DMS 273 (cell line): Measurements from ENCODE around the gene ACO2.
"Not testable (repeated sequence)": the region's sequence is repeated elsewhere in the genome, so short reads cannot be mapped to it uniquely, and the experiment has no call there.

Experiments used
- DNase-seq: peaks from one replicate; lab custom pipeline; 2025; ENCODE audit not compliant: unreplicated experiment; lab: John Stamatoyannopoulos, UW

ACO2 gene

GRCh38 chr22:41468381-41469217, at the start of gene ACO2, which contains the start of gene PHF5A:
Gene ACO2 (plus strand): TSS chr22:41469117. CDS start chr22:41469147, 30 bp downstream.
Gene PHF5A (minus strand): TSS chr22:41468692. CDS start chr22:41468653, 39 bp downstream.
- DNase-seq: peak; percentile 97

DNA sequence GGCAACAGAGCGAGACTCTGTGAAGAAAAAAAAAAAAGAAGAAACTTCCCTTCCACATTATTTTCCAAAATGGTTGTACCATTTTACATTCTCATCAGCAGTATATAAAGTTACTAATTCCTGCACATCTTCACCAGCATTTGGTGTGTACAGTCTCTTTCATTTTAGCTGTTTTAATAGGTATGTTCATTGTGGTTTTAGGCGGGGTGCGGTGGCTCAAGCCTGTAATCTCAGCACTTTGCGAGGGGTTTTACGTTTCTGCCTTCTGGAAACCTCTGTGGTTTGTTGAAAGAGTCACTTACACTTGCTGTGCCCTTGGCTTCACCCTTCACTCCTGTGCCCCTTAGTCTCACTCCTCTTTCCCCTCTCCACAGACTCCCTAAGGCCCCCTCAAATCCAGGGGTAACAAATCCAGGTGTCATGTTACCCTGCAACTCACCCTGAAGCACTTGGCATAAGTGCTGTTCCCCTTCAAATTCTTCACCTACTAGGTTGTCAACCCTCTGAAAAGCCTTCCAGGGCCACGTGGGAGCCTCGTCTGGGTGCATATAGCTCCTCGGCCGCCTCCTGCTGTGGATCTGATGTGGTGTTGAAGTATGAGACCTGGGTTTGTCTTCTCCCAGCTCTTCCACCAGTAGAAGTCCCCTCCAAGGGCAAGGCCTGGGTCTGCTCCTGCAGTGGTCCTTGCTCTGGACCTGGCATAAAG, 43.1 kb upstream of the ACO2 start:
- DNase-seq: no peak

GRCh38 chr22:41429232-41429950, 39.5 kb upstream of the ACO2 start:
- no peak for DNase-seq

GRCh38 chr22:41429951-41430332, 39.0 kb upstream of the ACO2 start:
- no peak for DNase-seq

GRCh38 chr22:41431656-41432055, 37.3 kb upstream of the ACO2 start:
- no peak for DNase-seq

DNA sequence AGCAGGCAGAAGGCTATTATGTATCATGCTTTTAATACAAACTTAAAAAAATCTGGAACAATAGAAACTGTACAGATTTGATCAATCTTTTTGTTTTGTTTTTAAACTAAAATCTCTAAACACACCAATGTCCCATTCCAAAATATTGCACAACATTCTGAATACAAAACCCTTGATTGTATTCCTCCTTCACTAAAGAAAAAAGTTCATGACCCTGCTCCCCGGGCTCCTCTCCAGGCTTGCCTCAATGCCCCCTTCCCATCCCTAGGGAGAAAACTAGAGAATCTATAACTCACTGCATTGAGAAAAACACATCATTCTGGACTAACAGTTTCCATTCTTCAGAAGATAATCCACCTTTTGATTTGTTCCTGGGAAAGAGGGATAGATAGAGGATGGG, 35.4 kb upstream of the ACO2 start:
- DNase-seq: not testable (repeated sequence)

DNA sequence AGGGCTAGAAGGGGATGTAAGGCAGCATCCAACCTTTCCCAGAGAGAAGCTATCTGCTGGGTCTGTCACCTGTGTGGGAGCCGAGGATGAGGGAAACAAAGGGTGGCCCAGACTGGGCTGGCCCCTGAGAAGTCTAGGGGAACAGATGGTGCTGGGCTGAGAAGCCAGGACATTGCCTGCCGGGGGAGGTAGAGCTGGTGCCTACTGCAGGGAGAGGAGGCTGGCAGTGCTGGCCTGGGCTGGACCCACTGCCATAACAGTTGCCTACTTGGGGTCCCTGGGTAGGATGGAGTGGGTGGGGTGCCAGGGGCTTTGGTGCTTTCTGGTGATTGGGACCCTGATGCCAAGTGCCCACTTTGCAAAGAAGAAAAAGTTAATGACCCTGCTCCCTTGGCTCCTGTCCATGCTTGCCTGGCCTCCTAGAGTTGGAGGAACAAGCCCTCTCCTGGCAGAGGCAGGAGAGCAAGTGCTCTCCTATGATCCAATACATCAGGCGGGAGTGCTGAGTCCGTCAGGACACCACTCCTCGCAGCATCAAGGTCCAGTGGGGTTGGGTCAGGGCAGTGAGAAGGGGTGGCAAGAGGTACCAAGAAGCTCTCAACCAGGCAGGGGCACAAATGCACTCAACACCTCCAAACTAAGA, 34.4 kb upstream of the ACO2 start:
- DNase-seq: not testable (repeated sequence)

- DNase-seq: no peak
These were observed 33.4 kb upstream of the ACO2 start for GRCh38 chr22:41435560-41435959.

GRCh38 chr22:41436322-41437113, 32.4 kb upstream of the ACO2 start:
- no peak for DNase-seq

- DNase-seq: no peak
These were observed 31.7 kb upstream of the ACO2 start for GRCh38 chr22:41437198-41437597.

GRCh38 chr22:41440511-41440910, 28.4 kb upstream of the ACO2 start:
- DNase-seq: not testable (repeated sequence)

DNA sequence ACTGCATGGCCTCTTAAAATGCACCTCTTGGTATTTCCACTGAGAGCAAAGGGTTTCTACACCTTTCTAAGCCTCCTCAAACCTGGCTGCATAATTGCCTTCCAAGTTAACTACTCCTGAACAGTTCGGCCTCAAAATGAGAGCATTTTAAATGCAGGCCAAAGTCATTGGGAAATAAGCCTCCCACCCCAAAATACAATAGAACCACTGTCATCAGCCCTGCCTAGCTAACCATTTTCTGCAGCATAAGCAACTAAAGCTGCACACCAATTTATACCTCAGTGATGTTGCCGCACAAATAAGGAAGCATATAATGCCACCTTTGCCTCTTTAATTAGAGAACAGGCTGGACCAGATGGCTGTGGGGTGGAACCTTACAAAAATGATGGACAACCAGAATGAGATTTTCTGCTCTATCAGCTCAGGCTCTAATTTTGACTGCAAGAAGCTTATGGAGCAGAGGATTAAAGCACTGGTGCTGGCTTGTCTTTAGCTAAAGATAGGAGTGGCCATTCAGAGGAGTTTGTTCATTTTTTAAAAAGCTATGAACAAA, 26.6 kb upstream of the ACO2 start:
- DNase-seq: peak; percentile 37

DNA sequence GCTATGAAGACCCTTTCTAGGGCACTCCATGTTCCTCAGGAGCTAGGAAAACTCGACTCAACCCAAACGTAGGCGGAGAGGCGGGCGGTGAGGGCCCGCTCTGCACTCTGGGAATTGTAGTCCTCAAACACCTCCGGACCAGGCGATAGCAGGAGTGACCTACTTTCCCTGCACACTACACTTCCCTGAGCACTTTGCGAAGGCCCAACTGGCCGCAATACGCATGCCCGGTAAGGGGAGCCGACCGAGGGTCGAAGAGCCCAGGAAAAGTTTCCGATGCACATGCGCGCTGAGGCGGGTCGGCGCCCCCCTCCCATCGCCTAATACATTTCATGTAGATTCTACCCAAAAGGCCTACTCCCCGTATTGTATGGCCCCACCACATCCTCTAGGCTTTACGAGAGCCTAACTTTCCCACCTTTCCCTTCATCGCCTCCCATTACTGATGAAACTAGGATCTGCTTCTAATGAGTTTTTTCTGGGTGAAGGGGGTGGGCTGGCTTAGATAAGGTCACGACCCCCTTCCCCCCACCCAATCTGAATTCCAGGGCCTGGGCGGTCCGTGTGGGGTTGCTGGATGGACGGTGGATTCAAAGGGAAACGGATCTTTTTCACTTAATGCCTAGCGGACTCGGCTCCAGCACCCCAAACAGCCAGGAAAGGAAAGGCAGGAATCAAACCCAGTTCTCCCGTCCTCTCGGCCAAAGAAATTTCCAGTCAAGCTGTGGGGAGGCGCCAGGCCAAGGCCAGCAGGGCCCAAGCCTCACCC, 24.4 kb upstream of the ACO2 start:
- peak; percentile 94 for DNase-seq

- DNase-seq: peak; percentile 54
These were observed 23.5 kb upstream of the ACO2 start for GRCh38 chr22:41445129-41446056.

DNA sequence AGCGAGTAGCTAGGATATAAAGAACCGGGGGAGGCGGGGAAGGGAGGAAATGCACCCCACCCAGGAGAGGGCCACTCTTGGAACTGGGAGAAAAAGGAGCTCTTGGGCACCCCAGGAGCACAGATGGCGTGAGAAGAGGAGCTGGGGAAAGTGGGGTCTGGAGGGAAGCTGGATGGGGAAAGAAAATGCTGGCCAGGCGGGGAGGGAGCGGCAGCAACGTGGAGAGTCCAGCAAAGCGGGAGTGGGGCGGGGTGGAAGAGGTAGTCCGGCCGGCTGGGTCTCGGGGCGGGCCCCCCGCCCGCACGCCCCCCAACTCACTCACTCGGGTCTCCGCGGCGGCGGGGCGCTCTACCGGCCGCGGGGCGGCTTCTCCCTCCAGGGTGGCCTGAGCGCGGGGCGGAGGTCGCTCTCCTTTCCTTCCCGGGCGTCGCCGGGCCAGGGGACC, 22.8 kb upstream of the ACO2 start:
- DNase-seq: peak; percentile 55

- DNase-seq: peak; percentile 97
These were observed 22.1 kb upstream of the ACO2 start, which contains the start of gene TOB2 for GRCh38 chr22:41446639-41447434. Gene TOB2 (minus strand): TSS chr22:41446801. CDS start chr22:41437345, 9,456 bp downstream.
